HG02623 (cell line): ENCODE data around the gene CENPL.
"Not testable (repeated sequence)": the region's sequence is repeated elsewhere in the genome, so short reads cannot be mapped to it uniquely, and the experiment has no call there.

Experiments used
- ATAC-seq: cut with Tn5 transposase; IDR thresholded peaks from one replicate; pipeline ENCODE4 v1.9.1; 2021; ENCODE audit warnings: moderate library complexity; ENCODE audit not compliant: unreplicated experiment

The CENPL gene

GRCh38 chr1:173764331-173764730 is 60.4 kb downstream of the CENPL start:
- not testable (repeated sequence) for ATAC-seq

- no peak for ATAC-seq
These were observed 65.7 kb downstream of the CENPL start for GRCh38 chr1:173758980-173759379.

GRCh38 chr1:173758110-173758509 is 66.6 kb downstream of the CENPL start:
- ATAC-seq = no peak

- ATAC-seq = no peak
These were observed 67.0 kb downstream of the CENPL start for GRCh38 chr1:173757666-173758065.

GRCh38 chr1:173753830-173754229 is 70.9 kb downstream of the CENPL start:
- ATAC-seq = no peak
